NCI-H187 treated with DMSO at 0.1 percent for 48 hours (cell line): ENCODE measurements around the gene CDKN2C.

Experiments
- DNase-seq: peaks from one replicate; lab custom pipeline; 2025; lab: John Stamatoyannopoulos, UW

The CDKN2C gene

GRCh38 chr1:50964863-50965262, 5.2 kb upstream of the CDKN2C start:
- no peak for DNase-seq

- DNase-seq = no peak
Measured at GRCh38 chr1:50966991-50967390, 3.1 kb upstream of the CDKN2C start.

- DNase-seq = no peak
Measured at GRCh38 chr1:50967416-50968157, 2.5 kb upstream of the CDKN2C start.

DNA sequence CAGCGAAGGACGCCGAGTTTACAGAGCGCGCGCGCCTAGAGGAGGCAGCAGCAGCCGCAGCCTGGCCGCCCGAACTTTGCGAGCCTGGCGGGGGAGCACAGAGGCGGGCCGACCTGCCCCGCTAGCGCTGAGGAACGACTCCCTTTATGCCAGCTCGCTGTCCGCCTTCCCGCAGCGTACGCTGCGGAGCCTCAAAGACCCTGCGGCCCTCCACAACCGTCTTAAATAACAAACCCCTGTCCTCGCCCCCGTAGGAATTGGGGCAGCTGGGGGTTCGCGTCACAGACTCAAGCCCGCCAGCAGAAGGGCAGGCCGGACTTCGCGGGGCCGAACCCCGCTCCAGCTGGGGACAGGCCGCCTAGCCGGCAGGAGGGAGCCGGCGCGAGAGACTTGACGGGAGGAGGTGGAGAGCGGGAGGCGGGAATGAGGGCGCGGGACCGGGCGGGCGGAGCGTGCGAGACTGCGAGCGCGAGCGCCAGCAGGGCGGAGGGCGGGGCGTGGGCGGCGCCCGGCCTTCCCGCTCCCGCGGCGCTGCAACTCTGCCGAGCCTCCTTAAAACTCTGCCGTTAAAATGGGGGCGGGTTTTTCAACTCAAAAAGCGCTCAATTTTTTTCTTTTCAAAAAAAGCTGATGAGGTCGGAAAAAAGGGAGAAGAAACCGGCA, 1.8 kb upstream of the CDKN2C start:
- peak; percentile 62 for DNase-seq

DNA sequence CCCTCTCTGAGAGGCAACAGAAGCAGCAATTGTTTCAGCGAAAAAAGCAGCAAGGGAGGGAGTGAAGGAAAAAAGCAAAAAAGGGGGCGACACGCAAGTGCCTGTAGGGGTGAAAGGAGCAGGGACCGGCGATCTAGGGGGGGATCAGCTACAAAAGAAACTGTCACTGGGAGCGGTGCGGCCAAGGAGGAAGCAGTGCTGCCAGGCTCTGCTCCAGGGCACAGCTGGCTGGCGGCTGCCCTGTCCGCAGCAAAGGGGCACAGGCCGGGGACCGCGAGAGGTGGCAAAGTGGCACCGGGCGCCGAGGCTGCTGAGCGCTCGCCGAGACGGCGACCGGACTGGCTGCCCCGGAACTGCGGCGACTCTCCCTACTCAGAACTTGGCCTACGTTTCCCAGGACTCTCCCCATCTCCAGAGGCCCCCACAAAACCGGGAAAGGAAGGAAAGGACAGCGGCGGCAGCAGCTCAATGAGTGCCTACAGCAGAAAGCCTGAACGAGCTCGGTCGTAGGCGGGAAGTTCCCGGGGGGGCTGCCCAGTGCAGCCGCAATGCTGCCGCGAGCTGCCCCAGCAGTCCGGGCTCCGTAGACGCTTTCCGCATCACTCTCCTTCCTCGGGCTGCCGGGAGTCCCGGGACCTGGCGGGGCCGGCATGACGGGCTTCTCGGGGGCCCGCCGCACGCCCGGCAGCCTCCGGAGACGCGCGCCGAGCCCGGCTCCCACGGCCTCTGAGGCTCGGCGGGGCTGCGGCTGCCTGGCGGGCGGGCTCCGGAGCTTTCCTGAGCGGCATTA, 1.0 kb upstream of the CDKN2C start:
- no peak for DNase-seq

- DNase-seq = no peak
Measured at GRCh38 chr1:50970509-50970887, 453 bp downstream of the CDKN2C start.

DNA sequence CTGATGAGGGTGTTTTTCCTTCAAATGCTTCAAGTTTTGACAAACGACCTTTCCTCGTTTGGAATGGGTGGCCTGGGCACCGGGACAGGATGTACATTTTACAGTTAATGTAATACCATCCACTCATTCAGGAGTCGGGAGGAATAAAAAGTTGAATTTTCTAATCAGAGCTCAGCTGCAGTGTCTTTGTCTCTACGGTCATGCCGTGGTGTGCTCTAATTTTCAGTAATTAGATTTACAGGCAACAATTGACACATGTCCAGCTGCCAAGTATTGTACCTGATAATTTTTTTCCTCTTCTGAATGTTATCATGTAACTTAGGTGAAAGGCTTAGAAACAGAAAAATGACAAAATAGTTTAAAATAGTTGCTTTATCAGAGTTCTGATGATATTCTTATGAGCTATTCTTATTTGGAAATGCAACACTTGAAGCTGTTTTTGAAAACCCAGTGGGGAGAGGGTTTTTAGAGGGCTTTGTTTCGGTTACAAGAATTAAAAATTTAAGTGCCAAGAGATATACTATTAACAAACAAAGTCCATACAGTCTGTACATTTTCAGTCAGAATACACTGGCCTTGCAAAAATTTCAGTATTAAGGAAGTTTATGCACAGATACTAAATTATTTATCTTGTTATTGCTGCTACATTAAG, 1.0 kb downstream of the CDKN2C start:
- no peak for DNase-seq

GRCh38 chr1:50971748-50972305, 1.8 kb downstream of the CDKN2C start:
- no peak for DNase-seq

- DNase-seq = no peak
Measured at GRCh38 chr1:50972766-50973165, 2.7 kb downstream of the CDKN2C start.

GRCh38 chr1:50973255-50973654, 3.2 kb downstream of the CDKN2C start:
- DNase-seq = no peak

- DNase-seq = no peak
Measured at GRCh38 chr1:50973875-50974617, 4.0 kb downstream of the CDKN2C start.

GRCh38 chr1:50974618-50974935, 4.5 kb downstream of the CDKN2C start:
- no peak for DNase-seq

DNA sequence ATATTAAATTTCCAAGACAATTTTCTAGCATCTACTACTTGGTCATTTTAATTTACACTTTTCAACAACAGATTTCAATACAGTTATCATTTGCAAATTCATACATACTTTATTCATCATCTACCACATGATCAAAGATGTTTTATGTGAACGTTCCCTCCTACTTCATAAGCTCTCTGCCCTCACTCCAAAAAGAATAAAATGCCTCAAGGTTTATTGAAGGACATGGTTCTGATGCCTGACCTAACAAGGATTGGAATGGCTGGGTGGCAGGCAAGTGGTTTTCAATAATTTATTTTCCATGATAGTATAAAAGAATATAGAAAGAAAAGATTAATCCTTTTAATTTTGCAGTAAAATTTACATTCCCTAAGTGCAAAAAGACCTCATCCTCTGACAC, 5.4 kb downstream of the CDKN2C start:
- DNase-seq = no peak

DNA sequence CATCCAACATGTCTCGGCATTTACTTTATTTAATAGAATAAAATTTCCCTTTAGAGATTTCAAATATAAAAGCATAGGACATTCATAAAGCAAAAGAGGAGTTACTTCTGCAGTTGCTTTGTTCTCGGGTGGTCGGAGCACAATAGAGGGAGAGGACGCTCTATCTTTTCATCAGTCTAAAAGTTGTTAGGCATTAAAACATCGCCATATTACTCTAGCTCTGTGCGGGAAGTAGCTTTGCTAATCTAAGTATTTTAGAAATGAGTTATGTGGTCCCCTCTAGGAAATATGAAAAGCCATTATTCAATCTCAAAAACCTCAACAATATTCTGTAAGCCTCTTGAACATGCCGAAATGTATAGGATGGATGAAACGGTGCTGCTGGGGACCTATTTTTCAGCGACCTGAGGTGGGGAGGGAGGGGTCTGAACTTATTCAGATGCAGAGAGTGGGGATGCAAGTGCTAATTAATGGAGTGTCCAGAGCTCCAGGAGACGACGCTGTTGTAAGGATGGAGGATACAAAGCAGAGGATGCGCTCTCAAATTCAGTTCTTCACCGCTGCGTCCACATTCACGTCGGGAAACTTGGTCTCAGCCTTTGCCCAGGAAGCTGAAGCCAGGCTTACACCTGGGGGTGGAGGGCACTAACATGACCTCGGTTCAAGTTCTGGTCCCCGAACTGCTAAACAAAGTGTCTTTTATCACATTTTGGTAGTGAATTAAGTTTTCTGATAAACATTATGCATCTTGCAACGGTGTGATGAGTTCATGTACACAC, 6.3 kb downstream of the CDKN2C start:
- peak; percentile 80 for DNase-seq

DNA sequence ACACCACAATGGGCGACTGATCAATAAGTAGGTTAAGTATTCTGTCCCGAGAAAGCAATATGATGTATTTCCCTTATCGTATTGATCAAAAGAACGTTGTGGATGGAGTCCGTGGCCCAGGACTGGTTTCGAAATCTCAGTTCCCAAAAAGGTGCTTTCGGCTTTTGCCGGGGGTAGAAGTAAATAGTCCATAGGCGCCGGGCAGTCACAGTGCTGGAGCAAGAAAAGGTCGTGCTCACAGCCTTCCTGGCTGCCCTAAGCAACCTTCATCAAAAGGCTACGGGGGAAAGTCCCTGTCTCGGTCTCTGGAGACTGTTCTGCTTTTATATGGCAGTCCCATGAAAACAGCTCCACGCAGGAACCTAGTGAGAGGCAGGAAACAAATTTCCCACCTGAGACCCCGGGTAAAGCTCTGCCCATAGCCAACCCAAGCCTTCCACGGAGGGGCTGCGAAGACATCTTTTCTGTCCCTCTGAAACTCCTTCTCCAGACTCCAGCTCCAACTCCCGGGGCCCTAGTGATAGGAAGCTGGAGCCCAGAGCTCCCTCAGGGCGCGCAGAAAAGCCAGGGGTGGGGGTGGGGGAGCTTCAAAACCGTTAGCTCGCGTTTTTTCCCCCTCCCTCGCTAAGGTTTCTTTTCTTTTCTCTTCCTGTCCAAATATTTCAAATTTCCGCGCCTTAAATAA, 7.0 kb downstream of the CDKN2C start:
- no peak for DNase-seq

GRCh38 chr1:50977575-50978143, 7.6 kb downstream of the CDKN2C start:
- no peak for DNase-seq

- DNase-seq = no peak
Measured at GRCh38 chr1:50978144-50978851, 8.3 kb downstream of the CDKN2C start.

DNA sequence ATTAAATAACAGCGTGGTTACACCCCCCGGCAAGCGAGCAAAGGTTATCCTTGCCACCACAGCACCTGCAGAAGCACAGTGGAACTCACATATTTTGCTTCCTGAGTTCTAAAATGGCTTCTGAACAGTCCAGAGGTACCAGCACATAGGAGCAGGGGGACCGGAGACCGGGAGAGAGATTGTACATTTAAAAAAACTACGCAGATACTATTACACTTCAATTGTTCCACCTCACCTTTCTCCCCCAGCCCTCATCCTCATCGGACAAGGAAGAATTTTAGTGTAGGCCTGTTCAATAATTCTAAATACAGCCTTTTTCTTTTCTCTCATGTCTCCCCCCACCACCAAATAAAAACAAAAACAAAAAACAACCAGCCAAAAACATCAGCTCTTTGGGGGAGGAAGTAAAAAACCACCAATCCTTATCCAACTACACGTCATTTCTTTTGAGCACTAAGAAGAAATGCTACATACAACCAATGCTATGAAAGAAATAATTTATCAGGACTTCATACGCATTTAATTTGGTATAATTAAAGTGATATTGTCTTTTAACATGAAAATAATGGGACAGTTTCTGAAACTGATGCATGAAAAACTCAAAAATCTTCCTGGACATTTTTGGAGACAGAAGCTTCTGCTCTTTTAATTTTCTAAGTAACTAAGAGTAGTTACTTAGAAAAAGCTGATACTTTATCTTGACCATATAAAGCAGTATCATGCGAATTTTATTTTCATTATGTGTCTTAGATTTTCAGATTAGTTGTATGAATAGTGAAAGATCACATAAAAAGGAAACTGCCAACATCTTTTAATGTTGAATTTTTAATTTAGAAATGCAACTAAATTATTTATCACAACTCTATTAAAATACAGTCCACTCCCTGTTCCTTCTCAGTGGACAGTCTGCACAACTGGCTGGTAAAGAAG, 9.1 kb downstream of the CDKN2C start:
- DNase-seq = no peak
